CD4-positive, alpha-beta T cell treated with Interleukin-1 beta for 1 hour (primary cell): ENCODE measurements around the gene UBE2J1.
"Not testable (repeated sequence)": the region's sequence is repeated elsewhere in the genome, so short reads cannot be mapped to it uniquely, and the experiment has no call there.

ENCODE experiments used
- DNase-seq, 2 donors: peaks; one replicate each; pipeline ENCODE4 v3.0.0-alpha.2; 2020 to 2022

UBE2J1 gene, protein sequence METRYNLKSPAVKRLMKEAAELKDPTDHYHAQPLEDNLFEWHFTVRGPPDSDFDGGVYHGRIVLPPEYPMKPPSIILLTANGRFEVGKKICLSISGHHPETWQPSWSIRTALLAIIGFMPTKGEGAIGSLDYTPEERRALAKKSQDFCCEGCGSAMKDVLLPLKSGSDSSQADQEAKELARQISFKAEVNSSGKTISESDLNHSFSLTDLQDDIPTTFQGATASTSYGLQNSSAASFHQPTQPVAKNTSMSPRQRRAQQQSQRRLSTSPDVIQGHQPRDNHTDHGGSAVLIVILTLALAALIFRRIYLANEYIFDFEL

DNA sequence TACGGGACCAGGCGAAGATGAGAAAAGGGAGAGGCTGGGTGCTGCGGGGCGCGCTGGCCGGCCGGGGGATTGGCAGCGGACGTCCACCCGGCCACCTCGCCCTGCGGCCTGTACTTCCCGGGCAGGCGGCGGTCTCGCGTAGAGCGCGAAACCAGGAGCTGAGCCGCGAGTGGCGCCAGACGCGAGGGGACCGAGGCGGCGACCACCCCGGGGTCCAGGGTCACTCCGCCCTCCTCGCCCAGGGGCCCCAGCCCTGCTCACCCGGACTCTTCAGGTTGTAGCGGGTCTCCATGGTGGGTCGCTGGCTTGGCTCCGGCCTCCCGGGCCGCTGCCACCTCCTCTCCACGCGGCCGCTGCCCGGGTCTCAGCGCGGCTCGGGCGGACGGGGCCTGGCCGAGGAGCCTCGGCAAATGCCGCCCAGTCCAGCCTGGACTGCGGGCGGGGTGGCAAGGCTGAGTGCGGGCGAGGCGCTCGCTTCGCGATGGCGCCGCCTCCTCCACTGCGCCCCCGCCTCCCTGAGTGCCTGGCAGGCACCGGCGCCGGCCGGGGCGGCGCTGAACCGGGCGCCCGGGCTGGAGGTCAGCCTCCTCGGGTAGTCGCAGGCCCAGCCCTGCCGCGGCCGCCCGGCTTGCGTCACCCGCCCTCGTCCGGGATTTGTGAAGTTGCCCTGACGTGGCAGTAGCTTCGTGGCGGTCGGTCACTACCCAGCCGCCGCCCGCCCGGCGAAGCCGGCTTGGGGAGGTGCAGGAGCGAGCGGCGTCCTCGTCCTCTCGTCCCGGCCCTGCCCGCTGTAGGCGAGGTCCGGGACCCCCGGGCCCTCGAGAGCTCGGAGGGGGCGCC lies at the start of gene UBE2J1:
UBE2J1 (minus strand) TSS at position 445 of the 840 bp plus-strand sequence; CDS start at position 292, 153 bp downstream.
- peak; percentile 83 to 89 for DNase-seq

GRCh38 chr6:89400912-89401399 lies 48.4 kb upstream of the UBE2J1 start:
- no peak for DNase-seq

GRCh38 chr6:89400050-89400449 lies 47.5 kb upstream of the UBE2J1 start:
- no peak for DNase-seq

DNA sequence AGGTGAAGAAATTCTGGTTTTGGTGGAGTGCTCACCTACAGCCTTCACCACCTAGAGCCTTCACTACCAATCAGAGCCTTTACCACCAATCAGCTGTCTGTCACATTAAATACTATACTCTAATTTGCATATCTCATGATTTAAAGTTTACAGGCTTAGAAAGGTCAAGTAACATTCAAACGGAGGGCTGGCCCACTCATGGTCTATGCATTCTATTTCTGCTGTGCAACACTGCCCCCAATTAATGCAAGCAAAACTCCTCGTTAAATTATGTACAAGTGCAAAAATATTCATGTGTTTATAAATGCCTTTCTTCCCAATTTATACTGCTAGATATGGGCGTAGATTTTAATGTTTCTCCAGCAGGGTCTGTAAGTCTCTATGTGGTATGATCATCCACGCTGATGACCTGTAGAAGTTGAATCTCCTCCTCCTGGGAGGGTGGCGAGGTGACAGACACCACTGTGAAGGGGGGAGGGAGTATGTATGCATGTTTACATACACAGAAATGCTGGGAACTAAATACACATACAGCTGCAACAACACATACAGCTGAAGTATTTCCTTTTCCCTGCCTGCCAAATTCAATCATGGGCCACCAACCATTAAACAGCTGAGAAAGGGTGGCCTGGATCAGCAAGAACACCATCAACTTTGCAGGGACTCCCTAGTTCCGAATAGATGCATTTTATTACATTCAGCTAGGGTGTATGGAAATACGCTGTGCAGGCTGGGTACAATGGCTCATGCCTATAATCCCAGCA lies 46.4 kb upstream of the UBE2J1 start:
- no peak for DNase-seq

DNA sequence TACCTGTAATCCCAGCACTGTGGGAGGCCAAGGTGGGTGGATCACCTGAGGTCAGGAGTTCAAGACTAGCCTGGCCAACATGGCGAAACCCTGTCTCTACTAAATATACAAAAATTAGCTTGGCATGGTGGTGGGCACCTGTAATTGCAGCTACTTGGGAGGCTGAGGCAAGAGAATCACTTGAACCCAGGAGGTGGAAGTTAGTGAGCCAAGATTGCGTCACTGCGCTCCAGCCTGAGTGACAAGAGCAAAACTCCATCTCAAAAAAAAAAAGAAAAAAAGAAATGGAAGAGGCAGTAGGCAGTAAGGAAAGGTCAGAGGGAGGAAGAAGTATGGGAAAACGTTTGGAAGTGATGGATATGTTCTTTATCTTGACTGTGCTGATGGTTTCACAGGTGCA lies 45.4 kb upstream of the UBE2J1 start:
- not testable (repeated sequence) for DNase-seq

DNA sequence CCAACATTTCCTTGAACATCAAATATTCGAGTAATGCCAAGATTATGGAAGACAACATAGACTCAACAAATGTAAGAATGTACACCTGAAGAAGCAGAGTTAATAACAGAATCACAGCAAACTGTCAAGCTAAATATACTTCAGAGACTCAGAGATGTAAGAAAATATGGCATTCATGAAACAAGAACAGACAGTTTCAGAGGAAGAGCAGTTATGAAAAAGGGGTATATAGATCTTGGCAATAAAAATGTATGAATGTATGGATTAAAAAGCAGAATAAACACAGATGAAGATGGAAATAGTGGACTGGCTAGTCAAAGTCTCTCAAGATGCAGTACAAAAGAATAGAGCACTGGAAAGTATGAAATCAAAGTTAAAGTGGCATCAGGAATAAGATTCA lies 41.1 kb upstream of the UBE2J1 start:
- DNase-seq: no peak

GRCh38 chr6:89392823-89393222 lies 40.3 kb upstream of the UBE2J1 start:
- no peak for DNase-seq

GRCh38 chr6:89388846-89389245 lies 36.3 kb upstream of the UBE2J1 start:
- DNase-seq: no peak

DNA sequence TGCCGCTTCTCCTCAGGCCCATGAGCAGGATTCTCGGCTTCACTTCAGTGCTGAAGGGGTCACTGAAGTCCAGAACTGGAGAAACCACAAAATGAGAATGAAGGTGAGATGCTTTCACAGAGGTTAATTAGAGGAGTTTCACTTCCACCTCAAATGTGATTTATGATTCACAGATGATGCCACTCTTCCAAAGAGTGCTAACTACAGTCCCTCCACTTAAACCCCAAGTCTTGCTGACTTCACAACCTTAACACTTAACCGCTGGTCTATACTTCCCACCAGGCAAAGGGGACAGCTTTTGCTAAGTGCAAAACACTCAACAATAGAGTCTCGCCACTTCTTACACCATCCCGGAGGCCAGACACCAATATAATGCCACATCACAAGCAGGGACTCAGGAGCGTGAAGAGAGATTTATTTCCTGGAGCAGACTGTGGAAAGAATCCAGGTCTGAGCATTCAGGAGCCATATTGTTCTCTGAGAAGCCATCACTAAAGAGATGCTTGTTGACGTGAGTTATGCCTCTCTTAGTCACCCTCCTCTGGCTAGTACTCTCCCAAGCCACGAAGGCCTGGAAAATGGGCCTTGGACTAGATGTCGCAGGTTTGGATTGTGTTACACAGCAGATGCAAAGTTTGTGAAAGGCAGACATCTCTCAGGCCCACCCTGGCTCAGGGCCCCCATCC lies 35.1 kb upstream of the UBE2J1 start:
- no peak for DNase-seq

GRCh38 chr6:89386917-89387491 lies 34.5 kb upstream of the UBE2J1 start:
- no peak for DNase-seq

DNA sequence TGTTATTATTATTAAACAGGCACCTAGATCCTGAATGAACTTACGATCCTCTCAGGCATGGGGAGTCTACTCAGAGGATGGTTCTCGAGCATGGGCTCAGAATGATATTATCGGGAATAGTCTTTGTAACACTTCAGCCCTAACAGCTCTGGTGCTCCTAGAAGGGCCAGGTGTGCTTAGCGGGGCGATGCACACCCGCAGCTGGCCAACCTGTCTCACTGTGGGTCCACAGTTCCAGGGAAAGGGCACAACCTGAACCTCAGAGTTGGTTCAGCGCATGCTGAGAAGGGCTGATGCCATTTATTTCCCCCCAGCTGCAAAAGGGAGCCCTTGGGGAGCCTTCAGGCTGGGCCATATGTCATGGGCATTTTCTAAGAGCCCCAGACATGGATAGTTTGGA lies 33.3 kb upstream of the UBE2J1 start:
- no peak for DNase-seq

DNA sequence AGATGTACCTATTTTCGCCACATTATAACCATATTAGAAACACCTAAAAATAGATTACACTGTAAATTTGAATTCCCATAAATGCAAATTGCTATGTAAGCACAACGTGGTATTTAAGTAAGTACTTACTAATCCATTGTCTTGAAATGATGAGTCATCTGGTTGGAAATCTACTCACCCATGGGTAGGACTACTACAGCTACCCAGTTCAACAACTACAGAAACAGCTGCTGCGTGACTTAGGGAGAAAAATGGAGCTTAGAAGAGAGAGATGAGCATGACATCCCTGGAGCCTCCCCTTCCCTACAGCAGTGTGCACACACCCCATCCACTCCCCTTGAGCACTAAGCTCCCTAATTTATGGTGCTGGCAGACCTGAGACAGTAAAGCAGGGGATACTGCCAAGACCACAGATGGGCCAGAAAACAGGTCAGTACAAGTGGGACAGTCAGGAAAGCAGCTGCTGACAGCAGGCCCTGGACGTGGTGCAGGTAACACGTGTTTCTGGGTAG lies 32.7 kb upstream of the UBE2J1 start:
- no peak for DNase-seq

DNA sequence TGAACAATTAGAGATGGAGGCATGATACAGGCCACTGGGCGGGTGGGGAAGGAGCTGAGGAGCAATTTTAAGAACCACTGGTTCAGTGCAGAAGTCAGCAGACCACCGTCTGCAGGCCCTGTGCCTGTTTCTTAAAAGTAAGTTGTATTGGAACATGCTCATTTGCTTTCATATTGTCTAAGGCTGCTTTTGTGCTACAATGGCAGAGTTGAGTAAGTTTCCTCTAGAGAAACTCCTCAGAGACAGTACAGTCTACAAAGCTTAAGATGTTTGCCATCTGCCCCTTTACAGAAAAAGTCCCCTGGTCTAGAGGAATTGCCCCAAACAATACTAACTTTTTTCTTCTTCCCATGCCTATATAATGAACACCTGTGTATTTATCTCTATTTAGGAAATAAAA lies 28.5 kb upstream of the UBE2J1 start:
- no peak for DNase-seq

GRCh38 chr6:89379281-89379680 lies 26.8 kb upstream of the UBE2J1 start:
- no peak for DNase-seq

DNA sequence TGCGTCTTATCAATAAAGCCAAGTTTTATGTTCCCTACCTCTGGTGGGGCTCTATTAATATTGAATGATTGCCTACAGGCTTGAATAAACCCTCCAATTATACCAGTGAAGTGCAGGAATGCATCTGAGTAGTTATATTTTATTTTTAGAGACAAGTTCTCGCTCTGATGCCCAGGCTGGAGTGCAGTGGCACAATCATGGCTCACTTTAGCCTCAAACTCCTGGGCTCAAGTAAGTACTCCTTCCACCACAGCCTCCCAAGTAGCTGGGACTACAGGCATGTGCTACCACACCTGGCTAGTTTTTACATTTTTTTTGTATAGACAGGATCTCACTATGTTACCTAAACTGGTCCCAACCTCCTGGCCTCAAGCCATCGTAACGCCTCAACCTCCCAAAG lies 26.1 kb upstream of the UBE2J1 start:
- DNase-seq: no peak

DNA sequence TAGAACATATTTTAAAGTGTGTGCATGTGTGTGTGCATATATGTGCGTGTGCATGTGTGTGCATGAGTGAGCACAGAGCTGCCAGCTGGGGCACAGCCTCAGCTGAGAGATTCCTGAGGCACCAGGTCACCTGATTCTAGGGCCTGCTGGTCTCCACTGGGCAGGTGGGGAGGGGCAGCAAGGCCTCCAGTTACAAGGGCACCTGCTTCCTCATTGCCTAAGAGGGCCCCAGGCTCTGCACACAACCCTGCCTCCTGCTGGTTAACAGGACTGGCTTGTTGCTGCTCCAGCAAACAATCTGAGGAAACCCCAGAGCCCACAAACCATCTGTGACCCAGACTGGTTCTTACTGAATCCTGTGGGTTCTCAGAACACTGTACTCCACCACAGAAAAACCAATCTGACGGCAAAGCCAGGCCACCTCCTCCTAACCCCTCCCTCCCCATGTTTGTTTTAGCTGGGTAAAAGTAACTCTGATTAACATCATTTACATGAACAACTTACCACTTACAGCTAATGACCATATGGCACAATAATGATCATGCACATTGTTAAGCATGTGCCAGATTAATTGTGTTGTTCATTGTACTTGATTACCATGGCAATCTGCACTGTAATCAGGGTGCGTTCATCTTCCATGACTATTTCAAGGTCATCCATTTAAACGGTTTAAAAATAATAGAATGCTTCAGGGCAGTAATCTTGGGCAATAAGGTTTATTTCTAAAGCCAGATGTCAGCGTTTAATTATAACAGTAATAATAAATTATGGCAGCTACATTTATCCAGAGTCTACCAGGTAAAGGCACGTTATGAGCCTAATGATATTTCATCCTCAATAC lies 23.1 kb upstream of the UBE2J1 start:
- DNase-seq: peak; percentile 75

GRCh38 chr6:89372506-89372901 lies 20.0 kb upstream of the UBE2J1 start:
- no peak for DNase-seq

GRCh38 chr6:89371849-89372505 lies 19.5 kb upstream of the UBE2J1 start:
- peak; percentile 80 for DNase-seq

DNA sequence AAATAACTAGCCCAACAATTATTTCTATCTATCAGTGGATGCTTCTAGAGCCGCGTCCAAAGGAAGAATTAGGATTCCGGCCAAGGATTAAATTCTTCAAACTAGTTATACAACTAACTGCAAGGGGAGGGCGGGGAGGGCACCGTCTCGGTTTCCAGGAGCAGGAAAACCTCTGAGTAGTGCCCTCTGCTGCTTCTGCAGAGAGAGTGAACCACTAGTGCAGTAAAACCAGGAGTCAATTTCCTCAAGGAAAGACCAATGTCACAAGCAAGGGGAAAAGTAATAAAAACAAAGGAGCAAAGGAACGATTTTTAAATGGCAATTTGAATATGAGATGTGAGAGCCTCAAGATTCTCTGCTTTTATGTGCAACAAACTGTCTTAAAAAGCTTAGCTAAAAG lies 16.5 kb upstream of the UBE2J1 start:
- DNase-seq: no peak

DNA sequence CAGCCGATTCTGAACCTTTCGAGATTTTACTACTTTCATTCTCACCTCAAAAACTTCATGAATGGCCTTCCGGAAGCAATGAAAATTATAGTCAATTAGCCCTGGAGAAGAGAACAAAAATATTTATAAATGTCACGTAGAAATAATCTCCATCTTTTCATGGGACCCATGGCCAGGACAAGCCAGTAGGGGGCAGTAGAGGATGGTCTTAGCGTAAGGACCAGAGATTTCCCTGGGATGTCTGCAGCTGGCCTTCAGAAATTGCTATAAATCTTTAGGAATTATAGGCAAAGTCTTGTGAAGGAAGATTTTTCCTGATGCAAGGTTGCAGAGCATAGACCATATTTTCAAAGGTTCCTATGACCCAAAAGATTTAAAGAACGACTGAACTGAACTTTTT lies 15.6 kb upstream of the UBE2J1 start:
- peak; percentile 38 to 64 for DNase-seq

GRCh38 chr6:89364586-89364985 lies 12.1 kb upstream of the UBE2J1 start:
- DNase-seq: no peak
